ENCODE measurements around the gene AP1G2. TPM values are rescaled to one million over a fixed set of nuclear protein-coding genes. Genes with fewer than 3 reads are reported as not detected.

AP1G2 gene
- total RNA-seq, 1 experiment from 2014 or later = 26.0 TPM

- no TSS peak for BruUV-seq (replicated peaks)
- intact Hi-C loops (cut with micrococcal nuclease; ENCODE audit: unreplicated experiment) = no loop called here
- H3K27ac ChIP-seq (ENCODE audit: low read depth, low read length, poor library complexity, severe bottlenecking) = no peak overlapping the region
- H3K9me3 ChIP-seq (ENCODE audit: low read depth, low read length, poor library complexity, severe bottlenecking) = no peaks in the 10 kb centered on the region
- no peaks in the 10 kb centered on the region for H3K36me3 ChIP-seq (ENCODE audit: insufficient read depth, low read length, poor library complexity, severe bottlenecking)
- H3K27me3 ChIP-seq (replicated peaks; ENCODE audit: insufficient read depth, low read depth, low read length, poor library complexity) = no peaks in the 10 kb centered on the region
- TF ChIP-seq, protein P1, sequence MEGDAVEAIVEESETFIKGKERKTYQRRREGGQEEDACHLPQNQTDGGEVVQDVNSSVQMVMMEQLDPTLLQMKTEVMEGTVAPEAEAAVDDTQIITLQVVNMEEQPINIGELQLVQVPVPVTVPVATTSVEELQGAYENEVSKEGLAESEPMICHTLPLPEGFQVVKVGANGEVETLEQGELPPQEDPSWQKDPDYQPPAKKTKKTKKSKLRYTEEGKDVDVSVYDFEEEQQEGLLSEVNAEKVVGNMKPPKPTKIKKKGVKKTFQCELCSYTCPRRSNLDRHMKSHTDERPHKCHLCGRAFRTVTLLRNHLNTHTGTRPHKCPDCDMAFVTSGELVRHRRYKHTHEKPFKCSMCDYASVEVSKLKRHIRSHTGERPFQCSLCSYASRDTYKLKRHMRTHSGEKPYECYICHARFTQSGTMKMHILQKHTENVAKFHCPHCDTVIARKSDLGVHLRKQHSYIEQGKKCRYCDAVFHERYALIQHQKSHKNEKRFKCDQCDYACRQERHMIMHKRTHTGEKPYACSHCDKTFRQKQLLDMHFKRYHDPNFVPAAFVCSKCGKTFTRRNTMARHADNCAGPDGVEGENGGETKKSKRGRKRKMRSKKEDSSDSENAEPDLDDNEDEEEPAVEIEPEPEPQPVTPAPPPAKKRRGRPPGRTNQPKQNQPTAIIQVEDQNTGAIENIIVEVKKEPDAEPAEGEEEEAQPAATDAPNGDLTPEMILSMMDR (conservative IDR thresholded peaks at IDR 0.05; ENCODE audit: low read depth, low read length) = no peak
- no peak for TF ChIP-seq EZH2 (IDR thresholded peaks at IDR 0.05; ENCODE audit: borderline replicate concordance, low read depth, low read length, poor library complexity, severe bottlenecking)
- ChIA-PET CTCF (interaction anchor here (0.7 to 1.1 kb wide), 2 partner anchors 64 to 162 kb away, joined by 3 to 4 read pairs; no protein-coding TSS in a partner anchor), POLR2A (ENCODE audit: low non-redundant PET) (no interaction called here)
- no peak for DNase-seq (ENCODE audit: low spot score)
- H3K4me3 ChIP-seq (ENCODE audit: low read depth, low read length, poor library complexity, severe bottlenecking) = no peak overlapping the region
- H3K4me1 ChIP-seq (ENCODE audit: insufficient read depth, low read length, poor library complexity, severe bottlenecking) = peaks cover 25% of the 10 kb centered on the region
These were observed 25.3 kb downstream of the AP1G2 start for GRCh38 chr14:23542261-23542660.

GRCh38 chr14:23540141-23540469, 27.5 kb downstream of the AP1G2 start:
- H3K27me3 ChIP-seq (replicated peaks; ENCODE audit: insufficient read depth, low read depth, low read length, poor library complexity) = no peaks in the 10 kb centered on the region
- ChIA-PET CTCF (no interaction called here), POLR2A (ENCODE audit: low non-redundant PET) (no interaction called here)
- no peak for DNase-seq (ENCODE audit: low spot score)
- H3K9me3 ChIP-seq (ENCODE audit: low read depth, low read length, poor library complexity, severe bottlenecking) = no peaks in the 10 kb centered on the region
- BruUV-seq (replicated peaks) = no TSS peak
- no peaks in the 10 kb centered on the region for H3K36me3 ChIP-seq (ENCODE audit: insufficient read depth, low read length, poor library complexity, severe bottlenecking)
- H3K4me3 ChIP-seq (ENCODE audit: low read depth, low read length, poor library complexity, severe bottlenecking) = no peak overlapping the region
- H3K27ac ChIP-seq (ENCODE audit: low read depth, low read length, poor library complexity, severe bottlenecking) = no peak overlapping the region
- no peak for TF ChIP-seq EZH2 (IDR thresholded peaks at IDR 0.05; ENCODE audit: borderline replicate concordance, low read depth, low read length, poor library complexity, severe bottlenecking)
- TF ChIP-seq, protein P1 (conservative IDR thresholded peaks at IDR 0.05; ENCODE audit: low read depth, low read length) = no peak
- H3K4me1 ChIP-seq (ENCODE audit: insufficient read depth, low read length, poor library complexity, severe bottlenecking) = peaks cover 26% of the 10 kb centered on the region
- intact Hi-C loops (cut with micrococcal nuclease; ENCODE audit: unreplicated experiment) = no loop called here

DNA sequence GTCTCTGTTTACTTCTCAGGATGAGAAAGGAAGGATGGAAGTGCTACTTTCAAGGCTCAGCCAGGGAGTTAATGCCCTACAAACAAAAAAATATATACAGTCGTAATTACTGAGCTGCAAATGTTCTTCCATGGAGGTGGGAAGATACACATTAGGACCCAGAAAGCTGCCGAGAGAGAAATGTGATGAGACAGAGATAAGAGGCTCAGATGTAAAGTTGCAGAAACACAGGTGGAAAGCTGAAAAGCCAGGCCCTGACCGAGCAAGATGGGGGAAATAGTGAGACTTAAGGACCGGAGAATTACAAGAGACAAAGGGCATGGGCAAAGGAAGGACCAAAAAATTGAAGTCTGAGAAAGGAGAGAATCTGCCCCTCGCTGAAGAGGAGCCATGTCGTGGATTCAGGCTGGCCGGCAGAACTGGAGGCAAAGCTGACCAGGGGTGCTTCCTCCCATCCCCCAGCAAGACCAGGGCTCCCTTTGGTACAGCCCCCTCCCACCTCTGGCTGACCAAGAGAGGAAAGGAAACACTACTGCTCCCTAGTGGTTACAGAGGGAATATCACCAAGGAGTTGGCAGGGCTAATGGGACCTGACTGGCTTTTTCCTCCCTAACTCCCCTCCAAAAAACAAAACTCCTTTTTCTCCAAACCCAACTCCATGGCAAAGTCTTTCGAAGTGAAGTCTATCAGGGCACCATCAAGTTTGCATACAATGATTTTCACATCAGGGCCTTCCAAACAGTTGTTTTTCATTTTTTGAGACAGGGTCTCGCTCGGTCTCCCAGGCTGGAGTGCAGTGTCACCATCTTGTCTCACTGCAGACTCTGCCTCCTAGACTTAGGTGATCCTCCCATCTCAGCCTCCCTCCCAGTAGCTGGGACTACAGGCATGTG, 28.1 kb downstream of the AP1G2 start:
- Histone ChIP-seq H3K4me1 (ENCODE audit: insufficient read depth, low read length, poor library complexity, severe bottlenecking) (peaks cover 26% of the 10 kb centered on the region), H3K4me3 (ENCODE audit: low read depth, low read length, poor library complexity, severe bottlenecking) (no peak overlapping the region), H3K27me3 (replicated peaks; ENCODE audit: insufficient read depth, low read depth, low read length, poor library complexity) (no peaks in the 10 kb centered on the region), H3K36me3 (ENCODE audit: insufficient read depth, low read length, poor library complexity, severe bottlenecking) (no peaks in the 10 kb centered on the region), H3K9me3 (ENCODE audit: low read depth, low read length, poor library complexity, severe bottlenecking) (no peaks in the 10 kb centered on the region), H3K27ac (ENCODE audit: low read depth, low read length, poor library complexity, severe bottlenecking) (no peak overlapping the region)
- DNase-seq (ENCODE audit: low spot score) = peak; percentile 59
- ChIA-PET CTCF (interaction anchor here (0.5 to 1.6 kb wide), 2 partner anchors 42 to 61 kb away, joined by 3 read pairs; no protein-coding TSS in a partner anchor), POLR2A (ENCODE audit: low non-redundant PET) (no interaction called here)
- TF ChIP-seq EZH2 (IDR thresholded peaks at IDR 0.05; ENCODE audit: borderline replicate concordance, low read depth, low read length, poor library complexity, severe bottlenecking) = no peak
- TF ChIP-seq, protein P1 (conservative IDR thresholded peaks at IDR 0.05; ENCODE audit: low read depth, low read length) = peak; percentile 81
- intact Hi-C loops (cut with micrococcal nuclease; ENCODE audit: unreplicated experiment) = loop anchor here (5.0 kb wide), 1 partner anchor 52 kb away; no protein-coding TSS in a partner anchor
- no TSS peak for BruUV-seq (replicated peaks)

Data from A673 (cell line).